B cell (primary cell): ENCODE results near the gene ZP2. TPM values are rescaled to one million over a fixed set of nuclear protein-coding genes. Genes with fewer than 3 reads are reported as not detected.

Experiments used
- ATAC-seq: fragments of 200-7000 bp; cut with Tn5 transposase; one replicate; pipeline ENCODE4 v1.10.0; 2021; ENCODE audit warnings: low read depth, mild to moderate bottlenecking, moderate number of reproducible peaks, moderate library complexity
- CTCF ChIA-PET: fragments of 350-600 bp; sonication (Branson Sonifier 250); formaldehyde crosslinking; loops from one replicate; lab custom pipeline; 2021; ENCODE audit warnings: antibody characterized with exemption, inconsistent platforms; lab: Charles Lee
- POLR2A ChIA-PET: fragments of 350-600 bp; sonication (Branson Sonifier 250); formaldehyde crosslinking; loops from one replicate; lab custom pipeline; 2021; ENCODE audit warnings: antibody characterized with exemption; lab: Charles Lee
- DNase-seq: peaks from one replicate; pipeline ENCODE4 v3.0.0; 2013
- H2AFZ ChIP-seq: 2 replicates; pipeline ENCODE4 v1.6.1; 2012; ENCODE audit warnings: mild to moderate bottlenecking, low read depth, low read length; ENCODE audit not compliant: insufficient read depth, poor library complexity, severe bottlenecking
- H3K27ac ChIP-seq, 2 donors: 1 replicate in 1 of 2; 2 replicates in 1 of 2; pipeline ENCODE4 v1.5.1; 2012 to 2013; ENCODE audit warnings: low read length in 2 of 2, mild to moderate bottlenecking in 2 of 2, moderate library complexity in 1 of 2
- H3K27me3 ChIP-seq, 4 experiments: fragments of 200-600 bp in 1 of 4; sonication (generic) in 1 of 4; replicated peaks in 1 of 4; 1 replicate in 2 of 4; 2 replicates in 2 of 4; pipeline versions ENCODE4 v1.6.1 to v1.7.0; 2013 to 2016; ENCODE audit warnings: low read length in 3 of 4, mild to moderate bottlenecking in 2 of 4, mixed read lengths in 1 of 4, moderate library complexity in 1 of 4; ENCODE audit not compliant: insufficient read depth in 4 of 4, control insufficient read depth in 3 of 4; ENCODE audit errors: control extremely low read depth in 1 of 4
- H3K36me3 ChIP-seq, 2 experiments: replicated peaks in 1 of 2; 1 replicate in 1 of 2; 2 replicates in 1 of 2; pipeline versions ENCODE4 v1.6.1 to v1.7.1; 2013; ENCODE audit warnings: low read length in 1 of 2; ENCODE audit not compliant: insufficient read depth in 2 of 2, control insufficient read depth in 1 of 2; ENCODE audit errors: control extremely low read depth in 1 of 2, extremely low read depth in 1 of 2
- H3K4me1 ChIP-seq, 2 donors: fragments of 200-600 bp in 1 of 2; sonication (generic) in 1 of 2; 1 replicate in 1 of 2; 2 replicates in 1 of 2; pipeline versions ENCODE4 v1.5.1 to v1.6.1; 2013 to 2017; ENCODE audit warnings: low read length in 2 of 2; ENCODE audit not compliant: control insufficient read depth in 2 of 2, insufficient read depth in 2 of 2
- H3K4me2 ChIP-seq: replicated peaks from 2 replicates; pipeline ENCODE3; 2012; ENCODE audit warnings: mild to moderate bottlenecking, low read depth, low read length; ENCODE audit not compliant: poor library complexity, severe bottlenecking
- H3K4me3 ChIP-seq, 5 experiments: fragments of 200-600 bp in 1 of 5; sonication (generic) in 1 of 5; 1 replicate in 3 of 5; 2 replicates in 2 of 5; pipeline versions ENCODE4 v1.5.1 to v1.7.0; 2011 to 2016; ENCODE audit warnings: low read length in 4 of 5, mild to moderate bottlenecking in 4 of 5, low read depth in 2 of 5, control low read depth in 1 of 5, moderate library complexity in 1 of 5; ENCODE audit not compliant: insufficient read depth in 1 of 5; ENCODE audit errors: control extremely low read depth in 1 of 5, extremely low read depth in 1 of 5
- H3K79me2 ChIP-seq: fragments of 200-600 bp; sonication (generic); one replicate; pipeline ENCODE4 v1.6.0; 2016; ENCODE audit warnings: low read length; ENCODE audit not compliant: control insufficient read depth, insufficient read depth
- H3K9ac ChIP-seq: fragments of 200-600 bp; sonication (generic); 2 replicates; pipeline ENCODE4 v1.6.1; 2017; ENCODE audit warnings: mild to moderate bottlenecking, low read length, moderate library complexity
- H3K9me3 ChIP-seq, 3 donors: one replicate each; pipeline versions ENCODE4 v1.6.1 to v1.7.1; 2013; ENCODE audit warnings: low read length in 2 of 3; ENCODE audit not compliant: control insufficient read depth in 2 of 3, insufficient read depth in 1 of 3; ENCODE audit errors: control extremely low read depth in 1 of 3
- H4K20me1 ChIP-seq: 2 replicates; pipeline ENCODE4 v1.6.0; 2012; ENCODE audit warnings: mild to moderate bottlenecking, low read length; ENCODE audit not compliant: insufficient read depth, control insufficient read depth, poor library complexity, severe bottlenecking
- H3K27ac Mint-ChIP-seq: one replicate; pipeline ENCODE4 v1.8.0; 2021; ENCODE audit warnings: mixed read lengths
- H3K27me3 Mint-ChIP-seq: one replicate; pipeline ENCODE4 v1.8.0; 2021; ENCODE audit warnings: mixed read lengths
- H3K4me1 Mint-ChIP-seq: one replicate; pipeline ENCODE4 v1.8.0; 2021; ENCODE audit warnings: mixed read lengths
- H3K4me3 Mint-ChIP-seq: one replicate; pipeline ENCODE4 v1.8.0; 2021; ENCODE audit warnings: mixed read lengths
- H3K9me3 Mint-ChIP-seq: one replicate; pipeline ENCODE4 v1.8.0; 2022; ENCODE audit warnings: mixed read lengths; ENCODE audit not compliant: insufficient read depth
- EZH2 ChIP-seq: IDR thresholded peaks from 2 replicates; pipeline ENCODE4 v1.6.1; 2012; ENCODE audit warnings: borderline replicate concordance, low read depth, mild to moderate bottlenecking, moderate library complexity, low read length; ENCODE audit not compliant: insufficient read depth, poor library complexity, severe bottlenecking
- WGBS: methylation state at CpG from one replicate; pipeline ENCODE4 v1.1.5; 2013; ENCODE audit warnings: missing lambda C conversion rate; ENCODE audit not compliant: insufficient coverage; 5-methylcytosine and 5-hydroxymethylcytosine counted together
- intact Hi-C: fragments of 100-400 bp; cut with micrococcal nuclease; formaldehyde crosslinking; loops from one replicate; pipeline ENCODE4 v1.10.0; 2022
- polyA plus RNA-seq: library from polyadenylated mRNA; depleted of rRNA; stranded (reverse); fragments of >200 nt; gene quantifications from 2 replicates; pipeline ENCODE4 v1.2.3, GENCODE V29; 2012
- total RNA-seq, 2 donors: library from RNA; stranded (reverse); fragments of 120-200 nt in 1 of 2; gene quantifications; 1 replicate in 1 of 2; 2 replicates in 1 of 2; pipeline versions ENCODE4 v1.2.3 to v1.2.4, GENCODE V29; 2013 to 2022
- TF ChIP-seq, protein P1 (sequence below): fragments of 200-600 bp; IDR thresholded peaks from one replicate; pipeline ENCODE4 v1.8.0; 2022; ENCODE audit warnings: antibody characterized with exemption, mild to moderate bottlenecking

Gene ZP2
- total and polyA plus RNA-seq, 2 donors (not counting 1 experiment from before 2014, with no cell fraction given): not detected

DNA sequence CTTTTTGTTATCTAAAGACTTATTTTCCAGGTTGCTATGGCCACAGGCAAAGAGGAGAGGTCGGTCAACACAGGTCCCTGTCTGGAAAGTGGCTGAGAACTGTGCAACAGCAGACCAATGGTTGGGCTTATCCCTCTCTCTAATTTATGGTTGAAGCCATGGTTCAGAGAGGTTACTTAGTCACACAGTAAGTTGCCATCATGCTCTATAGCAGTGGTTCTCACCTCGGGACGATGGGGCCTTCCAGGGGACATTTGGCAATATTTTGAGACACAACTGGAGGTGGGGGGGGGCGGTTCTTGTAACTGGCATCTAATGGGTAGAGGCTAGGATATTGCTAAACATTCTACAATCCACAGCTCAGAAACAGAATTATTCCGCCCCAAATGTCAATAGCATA lies 53.7 kb downstream of the ZP2 start:
- TF ChIP-seq, protein P1, sequence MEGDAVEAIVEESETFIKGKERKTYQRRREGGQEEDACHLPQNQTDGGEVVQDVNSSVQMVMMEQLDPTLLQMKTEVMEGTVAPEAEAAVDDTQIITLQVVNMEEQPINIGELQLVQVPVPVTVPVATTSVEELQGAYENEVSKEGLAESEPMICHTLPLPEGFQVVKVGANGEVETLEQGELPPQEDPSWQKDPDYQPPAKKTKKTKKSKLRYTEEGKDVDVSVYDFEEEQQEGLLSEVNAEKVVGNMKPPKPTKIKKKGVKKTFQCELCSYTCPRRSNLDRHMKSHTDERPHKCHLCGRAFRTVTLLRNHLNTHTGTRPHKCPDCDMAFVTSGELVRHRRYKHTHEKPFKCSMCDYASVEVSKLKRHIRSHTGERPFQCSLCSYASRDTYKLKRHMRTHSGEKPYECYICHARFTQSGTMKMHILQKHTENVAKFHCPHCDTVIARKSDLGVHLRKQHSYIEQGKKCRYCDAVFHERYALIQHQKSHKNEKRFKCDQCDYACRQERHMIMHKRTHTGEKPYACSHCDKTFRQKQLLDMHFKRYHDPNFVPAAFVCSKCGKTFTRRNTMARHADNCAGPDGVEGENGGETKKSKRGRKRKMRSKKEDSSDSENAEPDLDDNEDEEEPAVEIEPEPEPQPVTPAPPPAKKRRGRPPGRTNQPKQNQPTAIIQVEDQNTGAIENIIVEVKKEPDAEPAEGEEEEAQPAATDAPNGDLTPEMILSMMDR: no peak
- no peak for TF ChIP-seq EZH2
- H3K9ac ChIP-seq: no peak overlapping the region
- DNase-seq: peak; percentile 13
- Mint-ChIP-seq H3K27me3 (no peaks in the 10 kb centered on the region), H3K27ac (peak overlapping the region; percentile 63), H3K9me3 (no peaks in the 10 kb centered on the region), H3K4me3 (peak overlapping the region; percentile 96), H3K4me1 (peaks cover 20% of the 10 kb centered on the region)
- peak overlapping the region; percentile 96 for H2AFZ ChIP-seq
- no peak overlapping the region for H3K4me3 ChIP-seq
- no peak for ATAC-seq
- peaks cover 13 to 18% of the 10 kb centered on the region in 2 donors for H3K4me1 ChIP-seq
- peaks cover 23% of the 10 kb centered on the region for H3K79me2 ChIP-seq
- ChIA-PET CTCF (interaction anchor here (0.9 to 4.1 kb wide), 16 partner anchors 10 to 1164 kb away, joined by 3 to 19 read pairs (median 4); no protein-coding TSS in a partner anchor), POLR2A (interaction anchor here (0.9 kb wide), 1 partner anchor 205 kb away, joined by 3 read pairs; no protein-coding TSS in a partner anchor)
- WGBS: 83% methylated on average over 1 of the region's 5 CpGs
- intact Hi-C loops: loop anchor here (5.0 to 10.0 kb wide), 6 partner anchors 397 to 1215 kb away; partner anchors contain the start of genes CDR2, POLR3E, THUMPD1 and UQCRC2
- H4K20me1 ChIP-seq: no peaks in the 10 kb centered on the region
- no peak overlapping the region for H3K27ac ChIP-seq
- no peaks in the 10 kb centered on the region for H3K27me3 ChIP-seq
- H3K9me3 ChIP-seq: no peaks in the 10 kb centered on the region
- peak overlapping the region; percentile 96 for H3K4me2 ChIP-seq
- H3K36me3 ChIP-seq: peaks cover 0 to 15% of the 10 kb centered on the region in 2 experiments

DNA sequence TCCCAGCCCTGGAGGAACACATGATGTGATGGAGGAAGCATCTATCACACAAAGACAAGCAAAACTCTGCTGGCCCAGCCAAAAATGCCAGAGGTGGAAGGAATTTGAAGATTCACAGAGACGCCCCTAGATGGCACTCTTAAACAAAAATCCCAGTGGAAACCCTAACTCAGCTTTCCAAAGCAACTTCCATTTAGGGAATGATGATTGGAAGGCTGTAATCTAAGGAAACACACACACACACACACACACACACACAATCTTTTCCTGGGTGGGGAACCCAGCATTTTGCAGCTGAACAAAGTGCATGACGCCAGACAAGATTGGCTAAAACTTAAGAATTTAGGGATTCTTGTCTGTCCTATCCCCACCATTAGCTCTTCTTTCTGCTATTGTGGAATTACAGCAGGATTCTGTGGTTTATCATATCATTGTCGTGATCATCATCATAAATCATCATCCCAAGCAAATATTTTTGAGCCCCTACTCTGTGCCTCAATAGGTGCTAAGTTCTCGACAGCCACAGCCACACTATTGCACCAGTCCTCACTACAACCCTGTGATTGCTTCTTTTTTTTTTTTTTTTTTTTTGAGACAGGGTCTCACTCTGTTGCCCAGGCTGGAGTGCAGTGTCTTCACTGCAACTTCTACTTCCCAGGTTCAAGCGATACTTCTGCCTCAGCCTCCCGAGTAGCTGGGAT lies 54.5 kb downstream of the ZP2 start:
- Histone ChIP-seq H3K27ac (no peak overlapping the region), H3K9ac (no peak overlapping the region), H3K27me3 (no peaks in the 10 kb centered on the region), H3K36me3 (peaks cover 0 to 10% of the 10 kb centered on the region in 2 experiments), H2AFZ (no peak overlapping the region), H3K9me3 (no peaks in the 10 kb centered on the region), H3K4me3 (no peak overlapping the region), H3K79me2 (peaks cover 23% of the 10 kb centered on the region), H4K20me1 (no peaks in the 10 kb centered on the region), H3K4me2 (no peak overlapping the region), H3K4me1 (peaks cover 13 to 18% of the 10 kb centered on the region in 2 donors)
- ATAC-seq (no peak), DNase-seq (peak; percentile 43)
- TF ChIP-seq, protein P1: peak; percentile 43
- TF ChIP-seq EZH2: no peak
- Mint-ChIP-seq H3K4me1 (peaks cover 20% of the 10 kb centered on the region), H3K27me3 (peaks cover 3% of the 10 kb centered on the region), H3K9me3 (no peaks in the 10 kb centered on the region), H3K4me3 (peak overlapping the region; percentile 30), H3K27ac (no peak overlapping the region)
- intact Hi-C loops: loop anchor here (5.0 to 10.0 kb wide), 6 partner anchors 398 to 1215 kb away; partner anchors contain the start of genes CDR2, POLR3E, THUMPD1 and UQCRC2
- ChIA-PET CTCF (interaction anchor here (0.6 to 4.1 kb wide), 20 partner anchors 18 to 1417 kb away, joined by 3 to 19 read pairs (median 3); no protein-coding TSS in a partner anchor), POLR2A (no interaction called here)
- 80% methylated on average over 1 of the region's 6 CpGs for WGBS
